HG02678 (cell line): ENCODE data around the gene MAP10.

ENCODE experiments used
- ATAC-seq: cut with Tn5 transposase; IDR thresholded peaks from one replicate; pipeline ENCODE4 v1.9.1; 2021; ENCODE audit warnings: mild to moderate bottlenecking, moderate library complexity; ENCODE audit not compliant: unreplicated experiment

MAP10 gene

DNA sequence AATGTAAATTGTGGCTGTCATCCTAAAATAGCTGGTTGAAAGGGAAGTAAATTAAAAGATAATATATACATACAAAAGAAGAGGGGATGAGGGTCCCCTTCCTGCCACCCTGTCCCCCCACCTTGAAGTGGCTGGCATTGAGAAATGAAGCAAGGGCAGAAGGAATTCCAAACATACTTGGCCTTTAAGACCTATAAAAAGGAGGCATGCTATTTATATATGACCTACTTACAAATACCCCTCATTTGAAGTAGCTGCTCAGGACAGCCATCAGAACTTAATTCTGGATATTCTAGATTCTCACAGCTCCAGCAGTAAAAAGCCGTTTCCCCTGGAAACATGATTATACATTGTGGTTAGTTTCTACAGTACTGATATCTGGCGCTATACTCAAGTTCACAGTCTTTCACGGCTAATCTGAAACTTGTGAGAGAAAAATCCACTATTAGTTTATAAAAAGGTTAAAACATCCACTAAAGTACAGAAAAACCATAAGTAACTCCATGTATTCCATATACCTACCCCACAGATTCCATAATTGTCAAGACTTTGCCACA lies 9.6 kb upstream of the MAP10 start:
- no peak for ATAC-seq

- ATAC-seq, result no peak
Measured at GRCh38 chr1:232797856-232798510, 7.2 kb upstream of the MAP10 start.

- no peak for ATAC-seq
Measured at GRCh38 chr1:232798920-232799319, 6.3 kb upstream of the MAP10 start.

- ATAC-seq, result no peak
Measured at GRCh38 chr1:232806186-232806510, 932 bp downstream of the MAP10 start.

- no peak for ATAC-seq
Measured at GRCh38 chr1:232810856-232811255, 5.6 kb downstream of the MAP10 start.

GRCh38 chr1:232812560-232812959 lies 7.3 kb downstream of the MAP10 start:
- ATAC-seq, result no peak

DNA sequence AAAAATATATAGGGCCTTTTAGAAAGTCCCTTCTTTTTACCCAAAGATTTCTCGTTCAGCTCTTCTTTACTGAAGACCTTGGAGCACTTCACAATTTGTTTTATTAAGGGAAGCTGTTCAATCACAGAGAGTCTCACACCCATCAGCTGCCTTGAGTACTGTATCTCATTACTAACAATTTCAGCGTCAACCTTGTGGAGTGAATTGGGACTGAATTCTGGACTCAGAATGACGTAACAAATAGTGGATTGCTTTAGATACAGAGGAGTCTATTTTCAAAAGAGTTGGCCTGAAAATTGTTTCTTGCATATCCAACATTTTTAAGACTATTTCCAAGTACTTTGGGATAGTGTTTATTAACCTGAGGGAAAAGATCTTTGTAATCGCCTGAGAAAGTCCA lies 7.9 kb downstream of the MAP10 start:
- ATAC-seq, result no peak

- ATAC-seq, result peak; percentile 48
Measured at GRCh38 chr1:232813760-232814159, 8.5 kb downstream of the MAP10 start.

GRCh38 chr1:232816324-232816723 lies 11.1 kb downstream of the MAP10 start:
- ATAC-seq, result no peak

- no peak for ATAC-seq
Measured at GRCh38 chr1:232818040-232818439, 12.8 kb downstream of the MAP10 start.

- ATAC-seq, result no peak
Measured at GRCh38 chr1:232820431-232820830, 15.2 kb downstream of the MAP10 start.

DNA sequence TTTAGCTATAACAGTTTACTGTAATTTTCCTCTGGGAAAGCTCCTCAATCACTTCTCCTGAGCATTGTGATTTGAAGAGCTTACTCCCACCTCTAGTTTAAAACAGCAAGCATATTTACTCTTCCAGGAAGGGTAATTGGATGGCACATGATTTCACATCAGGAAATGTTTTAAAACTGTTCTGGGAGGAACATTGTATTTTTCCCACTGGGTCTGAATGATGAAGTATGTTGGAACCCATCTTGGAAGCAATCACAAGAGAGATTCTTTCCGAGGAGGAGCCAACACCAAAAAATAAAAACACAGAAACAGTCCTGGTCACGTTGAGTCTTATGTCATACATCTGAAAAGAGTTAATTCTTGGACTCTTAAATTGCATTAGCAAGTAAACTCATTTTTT lies 17.3 kb downstream of the MAP10 start:
- ATAC-seq, result no peak

GRCh38 chr1:232826318-232826717 lies 21.1 kb downstream of the MAP10 start:
- no peak for ATAC-seq

GRCh38 chr1:232830661-232831060 lies 25.4 kb downstream of the MAP10 start:
- no peak for ATAC-seq

- no peak for ATAC-seq
Measured at GRCh38 chr1:232831895-232832294, 26.7 kb downstream of the MAP10 start.

- no peak for ATAC-seq
Measured at GRCh38 chr1:232834066-232834465, 28.9 kb downstream of the MAP10 start.

- ATAC-seq, result no peak
Measured at GRCh38 chr1:232835166-232835565, 29.9 kb downstream of the MAP10 start.

DNA sequence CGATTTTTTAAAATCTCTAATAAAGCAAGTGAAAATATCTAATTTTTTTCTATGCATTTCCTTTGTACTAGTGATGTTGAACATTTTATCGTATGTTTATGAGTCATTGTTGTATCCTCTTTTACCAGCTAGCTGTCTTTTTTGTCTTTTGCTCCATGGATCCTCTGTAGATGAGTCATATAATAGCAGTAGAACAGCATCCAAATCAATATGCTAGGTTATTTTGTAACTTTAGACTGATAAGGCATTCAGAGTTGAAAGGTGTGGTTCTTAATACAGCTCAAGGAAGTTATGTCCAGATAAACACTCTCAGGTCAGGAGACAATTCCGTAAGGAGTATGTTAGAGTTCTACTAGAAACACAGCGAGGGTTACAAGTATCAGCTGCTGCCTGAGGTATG lies 31.9 kb downstream of the MAP10 start:
- no peak for ATAC-seq

DNA sequence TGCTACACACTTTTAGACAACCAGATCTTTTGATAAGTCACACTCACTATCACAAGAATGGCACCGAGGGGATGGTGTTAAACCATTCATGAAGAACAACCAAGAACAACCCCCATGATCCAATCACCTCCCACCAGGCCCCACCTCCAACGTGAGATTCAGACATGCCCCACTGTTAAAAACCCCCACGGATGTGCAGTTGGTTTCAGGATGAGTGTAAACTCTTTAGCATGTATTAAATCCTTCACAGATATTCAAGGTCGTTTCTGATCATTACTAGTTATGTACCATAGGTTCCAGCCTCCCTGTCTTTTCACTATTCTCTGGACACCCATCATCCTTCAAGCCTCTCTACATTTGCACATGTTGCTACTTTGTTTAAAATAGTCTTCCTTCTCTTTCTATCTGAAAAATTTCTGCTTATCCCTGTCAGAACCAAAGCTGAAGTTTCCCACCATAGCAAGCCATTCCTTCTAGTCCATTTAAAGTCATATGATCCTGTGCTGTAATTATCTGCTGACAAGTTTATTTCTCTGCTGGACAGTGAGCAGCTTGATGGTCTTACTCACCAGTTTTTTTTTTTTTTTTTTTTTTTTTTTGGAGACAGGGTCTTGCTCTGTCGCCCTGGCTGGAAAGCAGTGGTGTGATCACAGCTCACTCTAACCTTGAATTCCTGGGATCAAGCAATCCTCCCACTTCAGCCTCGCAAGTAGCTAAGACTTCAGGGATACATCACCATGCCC lies 36.8 kb downstream of the MAP10 start:
- no peak for ATAC-seq

DNA sequence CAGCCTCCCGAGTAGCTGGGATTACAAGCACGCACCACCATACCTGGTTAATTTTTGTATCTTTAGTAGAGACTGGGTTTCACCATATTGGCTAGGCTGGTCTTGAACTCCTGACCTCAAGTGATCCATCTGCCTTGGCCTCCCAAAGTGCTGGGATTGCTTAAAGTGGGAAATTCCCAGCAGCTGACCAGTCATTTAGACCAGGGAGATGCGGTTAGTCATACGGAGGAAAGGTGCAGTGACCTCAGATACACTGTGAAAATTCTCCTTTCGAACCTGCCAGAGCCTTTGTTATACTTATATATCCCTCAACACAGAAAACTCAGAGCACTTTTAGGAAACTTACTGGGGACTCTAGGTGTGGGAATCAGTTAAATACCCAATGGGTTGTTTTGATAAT lies 39.6 kb downstream of the MAP10 start:
- ATAC-seq, result no peak

GRCh38 chr1:232845406-232845955 lies 40.3 kb downstream of the MAP10 start:
- no peak for ATAC-seq

DNA sequence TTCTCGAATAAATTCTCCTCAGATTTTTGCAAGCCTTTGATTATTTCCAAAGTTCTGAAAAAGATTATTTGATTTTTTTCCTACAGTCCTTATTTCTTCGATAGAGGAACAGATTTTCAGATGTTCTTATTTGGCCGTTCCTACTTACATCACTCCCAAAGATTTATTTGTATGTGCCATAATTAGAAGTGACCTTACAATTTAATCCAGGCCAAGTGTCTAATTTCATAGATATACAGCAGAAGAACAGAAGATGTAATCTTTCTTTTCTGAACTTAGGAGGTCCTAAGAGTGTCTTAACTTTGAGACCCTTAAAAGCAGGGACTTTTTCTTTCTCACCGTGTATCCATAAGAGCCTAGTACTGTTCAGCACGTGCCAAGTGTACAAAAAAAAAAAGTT lies 46.3 kb downstream of the MAP10 start:
- ATAC-seq, result no peak
